Stimulated activated CD4-positive, alpha-beta T cell treated with anti-CD3 and anti-CD28 coated beads, Interleukin-2, amount 100 ng/mL, for 24 hours (primary cell): ENCODE measurements around the gene GJB5.

Experiments used
- DNase-seq, 2 donors: peaks; one replicate each; pipeline ENCODE4 v3.0.0-alpha.2; 2020

Gene GJB5

DNA sequence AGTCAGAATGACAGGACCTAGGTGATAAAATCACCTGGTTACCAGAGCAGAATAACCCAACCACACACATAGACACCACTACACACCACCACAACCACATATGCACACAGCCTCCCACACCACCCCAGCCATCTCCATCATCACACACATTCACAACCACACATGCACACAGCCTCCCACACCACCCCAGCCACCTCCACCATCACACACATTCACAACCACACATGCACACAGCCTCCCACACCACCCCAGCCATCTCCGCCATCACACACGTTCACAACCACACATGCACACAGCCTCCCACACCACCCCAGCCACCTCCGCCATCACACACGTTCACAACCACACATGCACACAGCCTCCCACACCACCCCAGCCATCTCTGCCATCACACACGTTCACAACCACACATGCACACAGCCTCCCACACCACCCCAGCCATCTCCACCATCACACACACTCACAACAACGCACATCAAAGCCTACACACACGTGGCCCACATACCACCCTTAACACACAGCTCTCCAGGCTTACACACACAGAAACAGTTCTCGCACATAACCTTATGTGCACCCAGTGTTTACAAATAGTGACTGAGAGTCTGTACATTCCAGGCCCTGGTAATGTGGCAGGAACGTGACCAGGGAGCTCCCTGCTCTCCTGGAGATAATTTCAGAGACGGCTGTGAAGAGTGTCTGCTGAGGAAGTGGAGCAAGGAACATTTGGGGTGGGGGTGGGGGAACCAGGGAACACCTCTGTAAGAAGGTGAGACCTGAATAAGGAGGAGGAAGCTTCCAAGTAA, 22.9 kb downstream of the GJB5 start:
- no peak for DNase-seq

DNA sequence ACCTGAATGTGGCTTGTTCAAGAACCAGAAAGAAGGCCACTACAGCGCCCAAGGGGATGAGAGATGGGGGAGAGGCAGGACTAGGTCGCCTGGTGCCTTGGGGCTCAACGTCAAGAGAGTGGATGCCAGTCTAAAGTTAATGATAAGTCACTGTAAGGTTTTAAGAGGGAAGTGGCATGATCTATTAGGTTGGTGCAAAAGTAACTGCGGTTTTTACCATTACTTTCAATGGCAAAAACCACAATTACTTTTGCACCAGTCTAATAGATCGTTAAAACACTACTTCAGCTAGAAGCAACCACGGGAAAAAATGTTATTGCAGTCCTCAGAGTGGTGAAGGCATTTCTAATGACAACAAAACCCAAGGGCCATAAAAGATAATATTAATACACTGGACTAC, 23.5 kb downstream of the GJB5 start:
- DNase-seq = no peak

DNA sequence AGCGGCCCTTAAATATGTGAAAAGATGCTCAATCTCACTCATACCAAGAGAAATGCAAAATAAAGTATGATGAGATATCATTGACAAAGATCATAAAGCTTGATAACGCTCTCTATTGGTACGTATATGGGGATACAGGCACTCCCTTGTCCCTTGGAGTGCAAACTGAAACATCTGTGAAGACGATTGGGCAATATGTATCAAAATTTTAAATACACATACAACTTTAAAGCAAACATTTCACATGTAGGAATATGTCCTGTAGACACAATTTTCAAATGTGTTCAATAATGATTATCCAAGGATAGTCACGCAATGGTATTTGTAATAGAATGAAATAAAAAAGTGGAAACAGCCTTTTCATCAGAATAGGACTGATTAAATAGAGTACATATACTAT, 24.2 kb downstream of the GJB5 start:
- no peak for DNase-seq

DNA sequence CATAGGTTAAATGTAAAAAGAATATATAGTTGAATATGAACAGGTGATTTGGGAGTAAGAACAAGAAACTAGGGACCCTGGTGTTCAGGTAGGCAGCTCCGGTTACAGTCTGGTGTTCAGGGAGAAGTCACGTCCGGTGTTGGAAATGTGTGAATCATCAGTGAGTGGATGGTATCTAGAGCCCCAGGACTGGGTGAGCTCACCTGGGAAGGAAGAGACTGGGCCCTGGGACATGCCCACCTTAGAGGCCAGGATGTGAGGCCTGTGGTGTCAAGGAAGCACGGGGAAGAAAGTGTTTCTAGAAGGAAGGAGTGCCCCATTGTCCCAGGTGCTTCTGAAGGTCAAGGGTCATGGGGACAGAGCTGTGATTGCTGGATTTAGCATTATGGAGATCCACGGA, 24.7 kb downstream of the GJB5 start:
- DNase-seq = no peak

DNA sequence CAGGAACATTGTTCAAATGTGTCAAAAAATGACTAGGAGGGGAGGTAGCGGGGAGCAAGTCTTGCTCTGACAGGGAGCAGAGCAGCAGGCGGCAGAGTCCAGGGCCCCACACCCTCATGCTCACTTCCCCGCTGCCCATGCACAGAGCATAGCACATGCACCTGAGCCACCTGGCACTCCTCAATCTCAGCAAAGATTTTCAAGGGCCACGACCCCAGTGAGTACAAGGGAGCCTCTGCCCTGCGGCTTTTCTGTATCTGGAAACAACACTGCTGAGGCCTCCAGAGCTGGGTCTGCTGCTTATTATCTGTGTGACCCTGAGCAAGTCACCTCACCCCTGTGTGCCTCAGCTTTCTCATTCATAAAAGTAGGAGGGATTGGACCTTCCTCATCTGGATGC, 25.1 kb downstream of the GJB5 start:
- no peak for DNase-seq

DNA sequence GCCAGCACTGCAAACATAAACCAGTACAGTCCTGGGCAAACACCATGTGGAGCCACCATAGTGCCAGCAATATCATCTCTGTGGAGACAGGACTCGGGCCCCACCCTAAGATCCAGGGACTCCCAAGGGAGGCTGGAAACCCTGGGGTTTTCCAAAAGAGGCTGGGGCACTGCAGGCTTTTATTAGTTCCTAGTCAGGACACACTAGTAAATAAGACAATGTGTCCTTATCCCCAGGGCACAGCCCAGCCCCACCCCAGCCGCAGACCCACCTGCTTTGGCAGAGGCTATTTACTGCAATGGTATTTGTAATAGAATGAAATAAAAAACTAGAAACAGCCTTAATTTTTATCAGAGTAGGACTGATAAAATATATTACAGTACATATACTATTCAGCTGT, 25.7 kb downstream of the GJB5 start:
- no peak for DNase-seq

DNA sequence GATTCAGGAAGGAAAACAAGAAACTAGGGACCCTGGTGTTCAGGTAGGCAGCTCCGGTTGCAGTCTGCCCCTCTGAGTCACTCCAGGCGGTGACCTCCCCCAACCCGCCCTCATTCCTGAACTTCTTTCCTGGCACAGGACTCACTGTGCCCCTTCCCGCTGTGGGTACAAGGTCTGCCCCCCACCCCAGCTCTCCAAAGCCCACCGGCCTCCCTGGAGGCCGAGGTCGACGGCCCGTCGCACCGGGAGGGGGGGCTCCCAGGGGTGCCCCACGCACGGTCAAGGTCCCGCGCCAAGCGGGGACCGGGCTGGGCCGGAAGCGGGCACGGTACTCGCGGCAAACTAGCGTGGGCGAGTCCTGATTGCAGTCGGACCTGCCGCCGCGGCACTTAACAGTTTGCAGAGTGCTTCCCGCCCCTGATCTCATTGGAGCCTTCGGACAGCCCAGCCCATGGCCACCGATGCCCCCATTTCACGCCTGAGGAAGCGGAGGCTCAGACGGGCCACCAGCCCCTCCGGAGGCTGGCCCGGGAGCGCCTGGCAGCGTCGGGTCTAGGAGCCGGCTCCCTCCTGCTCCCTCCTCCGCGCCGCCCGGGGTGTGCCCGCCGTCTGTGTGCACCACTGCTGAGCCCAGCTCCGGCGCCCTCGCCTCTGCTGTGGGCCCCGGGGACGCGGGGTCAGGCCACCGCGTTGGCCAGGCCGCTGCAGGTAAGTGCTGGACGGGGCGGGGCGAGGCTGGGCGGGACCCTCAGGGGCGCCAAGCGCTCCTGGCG, 26.4 kb downstream of the GJB5 start, which contains the start of gene GJB3:
GJB3 (plus strand) TSS at position 144 of the 773 bp plus-strand sequence. CDS start 3,549 bp downstream, outside the sequence.
- DNase-seq = peak in 1 of 2 donors; percentile 29

DNA sequence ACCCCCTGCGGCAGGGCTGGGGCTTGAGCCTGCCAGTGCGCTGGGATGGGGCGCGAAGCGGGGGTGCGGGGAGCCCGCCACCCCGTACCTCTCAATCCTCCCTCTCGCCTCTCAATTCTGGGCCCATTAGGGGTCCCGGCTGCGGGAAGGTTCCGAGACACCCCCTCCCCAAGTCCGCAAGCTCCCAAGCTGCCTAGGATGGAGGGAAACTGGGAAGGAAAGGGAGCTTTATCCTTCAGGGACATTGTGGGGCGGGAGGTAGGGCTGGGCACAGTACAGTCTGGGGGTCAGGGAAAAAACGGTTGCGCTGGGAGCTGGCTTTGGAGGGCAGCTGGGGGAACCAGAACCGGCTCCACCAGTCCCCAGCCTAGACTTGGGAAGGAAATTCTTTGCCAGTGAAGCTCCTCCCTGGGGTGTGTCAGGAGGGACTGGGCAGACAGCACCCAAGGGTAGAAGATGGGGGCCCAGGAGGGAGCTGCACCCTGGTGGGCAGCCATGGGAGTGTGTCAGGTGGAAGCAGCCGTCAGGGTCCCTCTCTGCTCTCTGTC, 27.1 kb downstream of the GJB5 start:
- DNase-seq = no peak

DNA sequence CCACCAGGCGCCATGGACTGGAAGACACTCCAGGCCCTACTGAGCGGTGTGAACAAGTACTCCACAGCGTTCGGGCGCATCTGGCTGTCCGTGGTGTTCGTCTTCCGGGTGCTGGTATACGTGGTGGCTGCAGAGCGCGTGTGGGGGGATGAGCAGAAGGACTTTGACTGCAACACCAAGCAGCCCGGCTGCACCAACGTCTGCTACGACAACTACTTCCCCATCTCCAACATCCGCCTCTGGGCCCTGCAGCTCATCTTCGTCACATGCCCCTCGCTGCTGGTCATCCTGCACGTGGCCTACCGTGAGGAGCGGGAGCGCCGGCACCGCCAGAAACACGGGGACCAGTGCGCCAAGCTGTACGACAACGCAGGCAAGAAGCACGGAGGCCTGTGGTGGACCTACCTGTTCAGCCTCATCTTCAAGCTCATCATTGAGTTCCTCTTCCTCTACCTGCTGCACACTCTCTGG, 29.9 kb downstream of the GJB5 start:
- no peak for DNase-seq

DNA sequence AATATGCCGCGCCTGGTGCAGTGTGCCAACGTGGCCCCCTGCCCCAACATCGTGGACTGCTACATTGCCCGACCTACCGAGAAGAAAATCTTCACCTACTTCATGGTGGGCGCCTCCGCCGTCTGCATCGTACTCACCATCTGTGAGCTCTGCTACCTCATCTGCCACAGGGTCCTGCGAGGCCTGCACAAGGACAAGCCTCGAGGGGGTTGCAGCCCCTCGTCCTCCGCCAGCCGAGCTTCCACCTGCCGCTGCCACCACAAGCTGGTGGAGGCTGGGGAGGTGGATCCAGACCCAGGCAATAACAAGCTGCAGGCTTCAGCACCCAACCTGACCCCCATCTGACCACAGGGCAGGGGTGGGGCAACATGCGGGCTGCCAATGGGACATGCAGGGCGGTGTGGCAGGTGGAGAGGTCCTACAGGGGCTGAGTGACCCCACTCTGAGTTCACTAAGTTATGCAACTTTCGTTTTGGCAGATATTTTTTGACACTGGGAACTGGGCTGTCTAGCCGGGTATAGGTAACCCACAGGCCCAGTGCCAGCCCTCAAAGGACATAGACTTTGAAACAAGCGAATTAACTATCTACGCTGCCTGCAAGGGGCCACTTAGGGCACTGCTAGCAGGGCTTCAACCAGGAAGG, 30.5 kb downstream of the GJB5 start:
- no peak for DNase-seq

DNA sequence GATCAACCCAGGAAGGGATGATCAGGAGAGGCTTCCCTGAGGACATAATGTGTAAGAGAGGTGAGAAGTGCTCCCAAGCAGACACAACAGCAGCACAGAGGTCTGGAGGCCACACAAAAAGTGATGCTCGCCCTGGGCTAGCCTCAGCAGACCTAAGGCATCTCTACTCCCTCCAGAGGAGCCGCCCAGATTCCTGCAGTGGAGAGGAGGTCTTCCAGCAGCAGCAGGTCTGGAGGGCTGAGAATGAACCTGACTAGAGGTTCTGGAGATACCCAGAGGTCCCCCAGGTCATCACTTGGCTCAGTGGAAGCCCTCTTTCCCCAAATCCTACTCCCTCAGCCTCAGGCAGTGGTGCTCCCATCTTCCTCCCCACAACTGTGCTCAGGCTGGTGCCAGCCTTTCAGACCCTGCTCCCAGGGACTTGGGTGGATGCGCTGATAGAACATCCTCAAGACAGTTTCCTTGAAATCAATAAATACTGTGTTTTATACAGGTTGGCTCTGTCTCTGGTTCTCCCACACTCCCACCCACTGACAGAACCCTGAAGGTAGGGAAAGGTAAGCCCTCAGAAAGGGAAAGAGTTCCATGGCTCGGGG, 31.1 kb downstream of the GJB5 start:
- no peak for DNase-seq

DNA sequence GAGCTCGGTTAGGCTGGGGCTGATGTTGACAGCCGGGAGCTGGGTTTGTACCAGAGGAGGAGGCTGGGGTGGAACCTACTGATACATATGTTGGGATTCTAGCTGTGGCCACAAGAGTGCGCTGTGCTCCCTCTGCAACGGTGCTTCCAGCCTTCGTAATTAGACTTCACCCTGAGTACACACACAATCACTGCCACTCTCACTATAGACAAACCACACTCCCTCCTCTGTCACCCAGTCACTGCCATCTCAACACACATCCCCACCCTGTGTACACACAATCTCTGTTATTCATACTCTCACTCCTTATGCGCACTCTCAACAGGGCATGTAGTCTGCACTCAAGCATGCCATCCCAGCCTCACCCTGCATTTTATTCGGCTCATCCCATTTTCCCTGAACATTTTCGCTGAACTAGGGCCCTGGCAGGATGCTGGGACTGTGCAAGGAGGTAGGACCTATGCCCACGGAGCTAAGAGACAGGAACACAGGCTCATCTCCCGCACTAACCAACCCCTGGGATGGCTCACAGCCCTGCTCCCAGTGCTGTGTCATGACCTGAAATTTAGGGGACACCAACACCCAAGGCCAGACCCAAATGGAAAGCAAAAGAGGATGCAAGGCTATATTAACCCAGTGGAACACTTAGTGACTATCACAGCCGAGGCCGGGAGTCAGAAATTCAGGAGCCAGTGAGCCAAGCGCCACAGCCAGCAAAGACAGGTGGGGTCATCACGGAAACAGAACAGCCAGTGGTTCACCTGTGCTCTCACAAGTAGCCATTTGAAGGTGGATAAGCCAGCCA, 31.9 kb downstream of the GJB5 start:
- peak; percentile 69 to 75 for DNase-seq

DNA sequence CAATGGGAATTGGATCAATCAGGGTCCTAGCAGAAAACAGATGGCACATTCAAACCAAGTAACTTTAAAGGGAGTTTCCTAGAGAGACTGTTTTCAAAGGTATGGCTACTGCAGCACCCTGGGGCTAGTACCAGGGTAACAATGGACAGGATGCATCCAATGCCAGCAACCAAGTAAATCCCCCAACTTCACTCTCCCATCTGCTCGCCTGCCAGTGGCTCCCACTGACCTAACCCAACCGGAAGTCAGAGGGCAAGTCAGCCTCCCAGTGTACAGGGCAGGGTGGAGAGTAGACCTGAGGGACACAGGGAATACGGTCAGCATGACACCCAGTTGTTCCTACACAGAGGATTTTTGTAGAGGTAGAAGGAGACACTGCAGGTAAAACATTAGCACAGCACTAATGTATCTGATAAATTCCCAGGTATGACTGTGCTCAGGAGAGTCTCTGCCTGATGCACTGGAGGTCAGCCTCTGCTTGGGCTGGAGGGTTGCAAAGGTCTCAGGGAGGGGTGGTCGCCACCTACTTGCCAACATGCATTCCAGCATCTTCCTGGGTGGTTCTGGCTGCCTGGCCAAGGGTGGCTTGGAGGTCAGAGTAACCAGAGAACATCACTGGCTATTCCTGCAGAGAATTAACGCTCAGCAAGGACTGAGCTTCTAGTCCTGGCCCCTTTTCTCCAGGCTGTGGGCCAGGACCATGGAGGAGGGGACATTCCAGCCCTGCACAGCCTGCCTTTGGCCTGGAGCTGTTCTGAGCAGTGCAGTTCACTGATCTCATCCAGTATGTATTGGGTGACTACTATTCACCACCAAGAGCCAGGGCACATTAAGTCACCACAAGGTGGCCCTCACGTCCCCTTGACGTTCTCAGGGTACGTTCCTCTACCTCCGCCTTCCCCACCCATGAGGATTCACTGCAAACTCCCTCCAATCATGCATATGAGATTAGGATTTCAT, 32.9 kb downstream of the GJB5 start:
- DNase-seq = peak in 1 of 2 donors; percentile 14

DNA sequence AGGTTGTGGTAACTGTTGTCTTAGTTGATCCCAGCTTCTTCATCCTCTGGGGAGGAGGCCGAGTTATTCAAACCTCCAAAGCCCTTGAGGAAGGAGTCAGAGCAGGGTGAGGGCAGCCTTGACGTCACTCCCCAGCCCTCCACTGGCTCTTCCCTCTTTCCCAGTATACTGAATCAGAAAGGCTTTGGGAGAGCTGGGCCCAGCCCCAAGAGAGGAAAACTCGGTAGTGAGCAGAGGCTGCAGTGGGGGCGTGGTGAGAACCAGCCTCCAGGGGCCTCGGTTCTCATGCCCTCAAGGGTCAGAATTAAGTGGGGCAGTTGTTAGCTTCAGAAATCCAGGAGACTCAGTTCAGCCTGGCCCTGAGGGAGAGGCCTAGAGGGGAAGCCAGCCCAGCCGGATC, 36.1 kb downstream of the GJB5 start:
- DNase-seq = no peak

DNA sequence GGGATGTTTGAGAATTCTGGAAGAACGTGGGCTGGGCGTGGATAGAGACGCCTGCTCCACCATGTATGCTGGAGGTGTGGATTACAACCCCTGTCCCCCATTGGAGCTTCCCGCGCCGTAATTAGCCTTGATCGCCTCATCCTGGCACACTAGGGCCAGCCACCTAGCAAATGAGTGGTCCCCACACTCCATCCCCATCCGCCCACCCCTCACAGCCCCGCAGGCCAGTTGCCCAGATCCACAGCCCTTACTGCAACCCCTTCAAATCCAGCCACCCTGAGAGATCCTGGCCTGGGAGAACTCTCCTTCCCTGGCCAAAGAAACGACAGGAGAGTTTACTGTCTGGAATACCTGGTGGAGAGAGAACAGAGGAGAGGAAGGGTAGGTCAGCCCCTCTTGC, 37.6 kb downstream of the GJB5 start:
- DNase-seq = no peak

DNA sequence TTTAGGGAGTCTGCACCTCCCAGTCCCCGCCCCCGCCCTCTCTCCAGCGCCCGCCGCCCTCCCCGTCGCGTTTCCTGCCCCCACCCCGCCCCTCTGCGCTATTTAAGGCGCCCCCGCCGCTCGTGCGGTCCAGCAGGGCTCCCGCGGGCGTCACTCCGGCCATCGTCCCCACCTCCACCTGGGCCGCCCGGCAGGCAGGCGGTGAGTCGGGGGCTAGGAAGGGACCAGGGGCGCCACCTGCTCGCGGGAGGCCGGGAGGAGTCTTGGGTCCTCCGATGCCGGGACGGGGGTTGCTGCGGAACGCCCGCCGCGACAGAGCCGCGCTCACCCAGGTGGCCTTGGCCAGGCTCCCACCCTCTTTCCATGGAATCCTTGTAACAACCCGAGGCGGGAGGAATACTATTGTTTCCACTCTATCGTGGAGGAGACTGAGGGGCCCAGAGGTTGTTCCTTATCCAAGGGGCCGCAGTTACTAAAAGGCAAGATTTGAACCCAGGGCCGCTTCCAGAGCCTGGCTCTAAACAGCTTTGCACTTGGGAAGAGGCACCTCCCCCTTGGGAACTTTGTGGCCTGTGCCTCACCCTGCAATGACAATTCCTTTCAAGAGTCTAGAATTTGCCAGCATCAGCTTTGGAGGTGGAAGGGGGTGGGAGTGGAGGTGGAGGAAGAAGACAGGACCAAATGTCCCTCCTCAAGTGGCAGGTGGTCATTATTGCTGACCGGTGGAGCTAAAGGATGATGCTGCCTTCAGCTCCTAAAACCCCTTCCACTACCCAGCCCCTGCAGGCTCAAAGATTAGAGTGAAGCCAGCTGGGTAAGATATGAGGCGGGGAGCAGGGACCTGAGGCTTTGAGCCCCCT, 38.3 kb downstream of the GJB5 start, which contains the start of gene GJA4:
GJA4 (plus strand) TSS at position 132 of the 860 bp plus-strand sequence. CDS start 1,215 bp downstream, outside the sequence.
- DNase-seq = no peak

DNA sequence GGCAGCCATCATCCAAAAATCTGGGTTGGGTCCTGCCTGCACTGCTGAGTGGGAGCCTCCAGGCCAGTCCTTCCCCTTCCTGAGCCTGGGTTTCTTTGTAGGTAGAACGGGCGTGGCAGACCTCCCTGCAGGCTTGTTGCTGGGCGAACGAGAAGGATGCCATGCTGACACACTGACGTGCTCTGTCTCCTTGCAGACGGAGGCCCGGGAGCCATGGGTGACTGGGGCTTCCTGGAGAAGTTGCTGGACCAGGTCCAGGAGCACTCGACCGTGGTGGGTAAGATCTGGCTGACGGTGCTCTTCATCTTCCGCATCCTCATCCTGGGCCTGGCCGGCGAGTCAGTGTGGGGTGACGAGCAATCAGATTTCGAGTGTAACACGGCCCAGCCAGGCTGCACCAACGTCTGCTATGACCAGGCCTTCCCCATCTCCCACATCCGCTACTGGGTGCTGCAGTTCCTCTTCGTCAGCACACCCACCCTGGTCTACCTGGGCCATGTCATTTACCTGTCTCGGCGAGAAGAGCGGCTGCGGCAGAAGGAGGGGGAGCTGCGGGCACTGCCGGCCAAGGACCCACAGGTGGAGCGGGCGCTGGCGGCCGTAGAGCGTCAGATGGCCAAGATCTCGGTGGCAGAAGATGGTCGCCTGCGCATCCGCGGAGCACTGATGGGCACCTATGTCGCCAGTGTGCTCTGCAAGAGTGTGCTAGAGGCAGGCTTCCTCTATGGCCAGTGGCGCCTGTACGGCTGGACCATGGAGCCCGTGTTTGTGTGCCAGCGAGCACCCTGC, 39.3 kb downstream of the GJB5 start:
- DNase-seq = no peak

DNA sequence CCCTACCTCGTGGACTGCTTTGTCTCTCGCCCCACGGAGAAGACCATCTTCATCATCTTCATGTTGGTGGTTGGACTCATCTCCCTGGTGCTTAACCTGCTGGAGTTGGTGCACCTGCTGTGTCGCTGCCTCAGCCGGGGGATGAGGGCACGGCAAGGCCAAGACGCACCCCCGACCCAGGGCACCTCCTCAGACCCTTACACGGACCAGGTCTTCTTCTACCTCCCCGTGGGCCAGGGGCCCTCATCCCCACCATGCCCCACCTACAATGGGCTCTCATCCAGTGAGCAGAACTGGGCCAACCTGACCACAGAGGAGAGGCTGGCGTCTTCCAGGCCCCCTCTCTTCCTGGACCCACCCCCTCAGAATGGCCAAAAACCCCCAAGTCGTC, 39.9 kb downstream of the GJB5 start:
- no peak for DNase-seq

DNA sequence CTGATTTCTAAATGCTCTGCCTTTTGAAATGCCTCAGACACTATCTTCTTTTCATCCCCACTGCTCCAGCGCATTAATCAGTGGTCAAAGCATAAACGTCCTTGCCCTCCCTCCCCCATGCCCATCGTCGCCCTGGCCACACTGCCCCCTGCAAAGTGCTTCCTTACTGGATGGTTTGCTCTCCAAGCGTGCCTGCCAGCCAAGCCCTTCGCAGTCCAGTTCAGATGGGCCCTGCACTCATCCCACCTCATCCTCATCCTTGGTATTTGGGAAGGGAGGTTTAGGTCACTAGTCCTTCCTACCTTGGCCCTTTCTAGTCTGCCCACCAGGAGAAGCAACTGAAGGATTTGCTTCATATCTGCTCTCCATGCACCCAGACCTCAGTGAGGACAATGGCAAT, 41.1 kb downstream of the GJB5 start:
- no peak for DNase-seq
